SU-DHL-6 (cell line): Measurements from ENCODE around the gene MMP19.

Experiments used
- H2AFZ ChIP-seq: fragments of 200-600 bp; sonication (generic); 2 replicates; pipeline ENCODE4 v1.6.1; 2014; ENCODE audit warnings: low read depth, mild to moderate bottlenecking, moderate library complexity, mixed read lengths, antibody characterized with exemption, low read length; ENCODE audit not compliant: severe bottlenecking
- H3F3A ChIP-seq: fragments of 200-600 bp; shearing (Covaris generic); 2 replicates; pipeline ENCODE4 v1.6.0; 2016; ENCODE audit warnings: antibody characterized with exemption, mild to moderate bottlenecking; ENCODE audit not compliant: insufficient read depth
- H3K27ac ChIP-seq: fragments of 200-600 bp; sonication (generic); 2 replicates; pipeline ENCODE4 v1.5.1; 2016; ENCODE audit warnings: low read depth, mild to moderate bottlenecking, low read length, moderate library complexity, mixed read lengths
- H3K27me3 ChIP-seq: fragments of 200-600 bp; sonication (generic), shearing (Covaris generic); 2 replicates; pipeline ENCODE4 v1.6.0; 2014; ENCODE audit warnings: mild to moderate bottlenecking, low read length
- H3K36me3 ChIP-seq: fragments of 200-600 bp; sonication (generic); 2 replicates; pipeline ENCODE4 v1.6.1; 2014; ENCODE audit warnings: mild to moderate bottlenecking, low read length, mixed read lengths
- H3K4me2 ChIP-seq: fragments of 300-600, 200-600 bp; shearing (Covaris generic), sonication (generic); 2 replicates; pipeline ENCODE4 v1.6.0; 2014; ENCODE audit warnings: low read length, low read depth, mild to moderate bottlenecking; ENCODE audit not compliant: poor library complexity, severe bottlenecking
- H3K4me3 ChIP-seq: fragments of 200-600 bp; sonication (generic); 2 replicates; pipeline ENCODE4 v1.5.1; 2014; ENCODE audit warnings: antibody characterized with exemption, low read length, mild to moderate bottlenecking, mixed read lengths; ENCODE audit not compliant: insufficient read depth, poor library complexity, severe bottlenecking
- H3K79me2 ChIP-seq: fragments of 200-600 bp; sonication (generic); 2 replicates; pipeline ENCODE4 v1.6.1; 2014; ENCODE audit warnings: mild to moderate bottlenecking, low read length, moderate library complexity; ENCODE audit not compliant: insufficient read depth
- H3K9ac ChIP-seq: fragments of 200-600 bp; sonication (generic); 2 replicates; pipeline ENCODE4 v1.7.0; 2014; ENCODE audit warnings: mild to moderate bottlenecking, low read length
- H3K9me2 ChIP-seq: fragments of 200-600 bp; sonication (generic); replicated peaks from 2 replicates; pipeline ENCODE4 v1.6.1; 2014; ENCODE audit warnings: low read length; ENCODE audit not compliant: insufficient read depth
- H3K9me3 ChIP-seq: fragments of 200-600 bp; sonication (generic); 2 replicates; pipeline ENCODE4 v1.6.1; 2014; ENCODE audit warnings: low read length, mixed read lengths; ENCODE audit not compliant: insufficient read depth
- H4K20me1 ChIP-seq: fragments of 200-600 bp; sonication (generic); 2 replicates; pipeline ENCODE4 v1.6.1; 2014; ENCODE audit warnings: low read depth, mild to moderate bottlenecking, antibody characterized with exemption, low read length, moderate library complexity, mixed read lengths
- EZH2phosphoT487 ChIP-seq: fragments of 200-600 bp; sonication (generic), shearing (Covaris generic); conservative IDR thresholded peaks from 2 replicates; pipeline ENCODE4 v1.6.1; 2018; ENCODE audit warnings: mild to moderate bottlenecking, antibody characterized with exemption, low read length, moderate library complexity, mixed read lengths
- TF ChIP-seq, protein P1 (sequence below): fragments of 200-600 bp; sonication (generic); IDR thresholded peaks from one replicate; pipeline ENCODE4 v1.5.1; 2017; ENCODE audit warnings: antibody characterized with exemption, mild to moderate bottlenecking, low read length, moderate library complexity; ENCODE audit not compliant: insufficient read depth, poor library complexity, severe bottlenecking

The MMP19 gene

DNA sequence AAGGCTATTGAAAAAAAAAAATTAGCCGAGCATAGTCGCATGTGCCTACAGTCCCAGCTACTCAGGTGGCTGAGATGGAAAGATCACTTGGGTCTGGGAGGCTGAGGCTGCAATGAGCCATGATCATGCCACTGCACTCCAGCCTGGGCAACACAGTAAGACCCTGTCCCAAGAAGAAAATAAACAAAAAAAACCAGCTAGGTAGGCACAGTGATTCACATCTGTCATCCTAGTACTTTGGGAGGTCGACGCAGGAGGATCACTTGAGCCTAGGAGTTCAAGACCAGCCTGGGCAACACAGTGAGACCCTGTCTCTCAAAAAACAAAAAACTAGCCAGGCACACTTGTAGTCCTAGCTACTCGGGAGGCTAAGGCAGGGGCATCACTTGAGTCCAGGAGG, 33.5 kb downstream of the MMP19 start:
- Histone ChIP-seq H4K20me1 (peaks cover 9% of the 10 kb centered on the region; the same call in 1 of the 2 replicates), H2AFZ (no peak overlapping the region), H3K9ac (no peak overlapping the region), H3F3A (no peaks in the 10 kb centered on the region), H3K27me3 (no peaks in the 10 kb centered on the region), H3K36me3 (peaks cover 9% of the 10 kb centered on the region; the same call in 1 of the 2 replicates), H3K9me2 (no peaks in the 10 kb centered on the region), H3K79me2 (peaks cover 99% of the 10 kb centered on the region), H3K9me3 (no peaks in the 10 kb centered on the region), H3K4me2 (no peak overlapping the region), H3K27ac (no peak overlapping the region), H3K4me3 (no peak overlapping the region)
- TF ChIP-seq, protein P1, sequence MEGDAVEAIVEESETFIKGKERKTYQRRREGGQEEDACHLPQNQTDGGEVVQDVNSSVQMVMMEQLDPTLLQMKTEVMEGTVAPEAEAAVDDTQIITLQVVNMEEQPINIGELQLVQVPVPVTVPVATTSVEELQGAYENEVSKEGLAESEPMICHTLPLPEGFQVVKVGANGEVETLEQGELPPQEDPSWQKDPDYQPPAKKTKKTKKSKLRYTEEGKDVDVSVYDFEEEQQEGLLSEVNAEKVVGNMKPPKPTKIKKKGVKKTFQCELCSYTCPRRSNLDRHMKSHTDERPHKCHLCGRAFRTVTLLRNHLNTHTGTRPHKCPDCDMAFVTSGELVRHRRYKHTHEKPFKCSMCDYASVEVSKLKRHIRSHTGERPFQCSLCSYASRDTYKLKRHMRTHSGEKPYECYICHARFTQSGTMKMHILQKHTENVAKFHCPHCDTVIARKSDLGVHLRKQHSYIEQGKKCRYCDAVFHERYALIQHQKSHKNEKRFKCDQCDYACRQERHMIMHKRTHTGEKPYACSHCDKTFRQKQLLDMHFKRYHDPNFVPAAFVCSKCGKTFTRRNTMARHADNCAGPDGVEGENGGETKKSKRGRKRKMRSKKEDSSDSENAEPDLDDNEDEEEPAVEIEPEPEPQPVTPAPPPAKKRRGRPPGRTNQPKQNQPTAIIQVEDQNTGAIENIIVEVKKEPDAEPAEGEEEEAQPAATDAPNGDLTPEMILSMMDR: no peak
- TF ChIP-seq EZH2phosphoT487: no peak

GRCh38 chr12:55806982-55807381, 35.8 kb downstream of the MMP19 start:
- H3K9ac ChIP-seq: no peak overlapping the region
- H3F3A ChIP-seq: peaks cover 4% of the 10 kb centered on the region; the same call in 1 of the 2 replicates
- TF ChIP-seq, protein P1: no peak
- no peak for TF ChIP-seq EZH2phosphoT487
- H2AFZ ChIP-seq: no peak overlapping the region
- H4K20me1 ChIP-seq: peaks cover 9% of the 10 kb centered on the region; the same call in 1 of the 2 replicates
- H3K79me2 ChIP-seq: peaks cover 93% of the 10 kb centered on the region
- H3K27ac ChIP-seq: no peak overlapping the region
- no peak overlapping the region for H3K4me3 ChIP-seq
- H3K27me3 ChIP-seq: no peaks in the 10 kb centered on the region
- H3K4me2 ChIP-seq: no peak overlapping the region
- peaks cover 26% of the 10 kb centered on the region; the same call in 1 of the 2 replicates for H3K36me3 ChIP-seq
- H3K9me3 ChIP-seq: no peaks in the 10 kb centered on the region
- H3K9me2 ChIP-seq: no peaks in the 10 kb centered on the region

GRCh38 chr12:55797550-55797949, 45.2 kb downstream of the MMP19 start:
- Histone ChIP-seq H3F3A (no peaks in the 10 kb centered on the region; the same call in 1 of the 2 replicates), H3K9me2 (no peaks in the 10 kb centered on the region), H2AFZ (no peak overlapping the region), H3K27ac (no peak overlapping the region), H3K79me2 (peaks cover 6% of the 10 kb centered on the region; the same call in 1 of the 2 replicates), H4K20me1 (no peaks in the 10 kb centered on the region; the same call in 1 of the 2 replicates), H3K9me3 (no peaks in the 10 kb centered on the region), H3K27me3 (no peaks in the 10 kb centered on the region), H3K9ac (no peak overlapping the region), H3K4me3 (no peak overlapping the region), H3K36me3 (peaks cover 69% of the 10 kb centered on the region), H3K4me2 (no peak overlapping the region)
- TF ChIP-seq, protein P1: no peak
- no peak for TF ChIP-seq EZH2phosphoT487
